B cell (primary cell): ENCODE data around the gene DOP1B. TPM values are rescaled to one million over a fixed set of nuclear protein-coding genes. Genes with fewer than 3 reads are reported as not detected.
"Not testable (repeated sequence)": the region's sequence is repeated elsewhere in the genome, so short reads cannot be mapped to it uniquely, and the experiment has no call there.

Experiments
- ATAC-seq: fragments of 200-7000 bp; cut with Tn5 transposase; one replicate; pipeline ENCODE4 v1.10.0; 2021; ENCODE audit warnings: low read depth, mild to moderate bottlenecking, moderate number of reproducible peaks, moderate library complexity
- CTCF ChIA-PET: fragments of 350-600 bp; sonication (Branson Sonifier 250); formaldehyde crosslinking; loops from one replicate; lab custom pipeline; 2021; ENCODE audit warnings: antibody characterized with exemption, inconsistent platforms; lab: Charles Lee
- POLR2A ChIA-PET: fragments of 350-600 bp; sonication (Branson Sonifier 250); formaldehyde crosslinking; loops from one replicate; lab custom pipeline; 2021; ENCODE audit warnings: antibody characterized with exemption; lab: Charles Lee
- DNase-seq: peaks from one replicate; pipeline ENCODE4 v3.0.0; 2013
- H2AFZ ChIP-seq: 2 replicates; pipeline ENCODE4 v1.6.1; 2012; ENCODE audit warnings: mild to moderate bottlenecking, low read depth, low read length; ENCODE audit not compliant: insufficient read depth, poor library complexity, severe bottlenecking
- H3K27ac ChIP-seq, 2 donors: 1 replicate in 1 of 2; 2 replicates in 1 of 2; pipeline ENCODE4 v1.5.1; 2012 to 2013; ENCODE audit warnings: low read length in 2 of 2, mild to moderate bottlenecking in 2 of 2, moderate library complexity in 1 of 2
- H3K27me3 ChIP-seq, 4 experiments: fragments of 200-600 bp in 1 of 4; sonication (generic) in 1 of 4; replicated peaks in 1 of 4; 1 replicate in 2 of 4; 2 replicates in 2 of 4; pipeline versions ENCODE4 v1.6.1 to v1.7.0; 2013 to 2016; ENCODE audit warnings: low read length in 3 of 4, mild to moderate bottlenecking in 2 of 4, mixed read lengths in 1 of 4, moderate library complexity in 1 of 4; ENCODE audit not compliant: insufficient read depth in 4 of 4, control insufficient read depth in 3 of 4; ENCODE audit errors: control extremely low read depth in 1 of 4
- H3K36me3 ChIP-seq, 2 experiments: replicated peaks in 1 of 2; 1 replicate in 1 of 2; 2 replicates in 1 of 2; pipeline versions ENCODE4 v1.6.1 to v1.7.1; 2013; ENCODE audit warnings: low read length in 1 of 2; ENCODE audit not compliant: insufficient read depth in 2 of 2, control insufficient read depth in 1 of 2; ENCODE audit errors: control extremely low read depth in 1 of 2, extremely low read depth in 1 of 2
- H3K4me1 ChIP-seq, 2 donors: fragments of 200-600 bp in 1 of 2; sonication (generic) in 1 of 2; 1 replicate in 1 of 2; 2 replicates in 1 of 2; pipeline versions ENCODE4 v1.5.1 to v1.6.1; 2013 to 2017; ENCODE audit warnings: low read length in 2 of 2; ENCODE audit not compliant: control insufficient read depth in 2 of 2, insufficient read depth in 2 of 2
- H3K4me2 ChIP-seq: replicated peaks from 2 replicates; pipeline ENCODE3; 2012; ENCODE audit warnings: mild to moderate bottlenecking, low read depth, low read length; ENCODE audit not compliant: poor library complexity, severe bottlenecking
- H3K4me3 ChIP-seq, 5 experiments: fragments of 200-600 bp in 1 of 5; sonication (generic) in 1 of 5; 1 replicate in 3 of 5; 2 replicates in 2 of 5; pipeline versions ENCODE4 v1.5.1 to v1.7.0; 2011 to 2016; ENCODE audit warnings: low read length in 4 of 5, mild to moderate bottlenecking in 4 of 5, low read depth in 2 of 5, control low read depth in 1 of 5, moderate library complexity in 1 of 5; ENCODE audit not compliant: insufficient read depth in 1 of 5; ENCODE audit errors: control extremely low read depth in 1 of 5, extremely low read depth in 1 of 5
- H3K79me2 ChIP-seq: fragments of 200-600 bp; sonication (generic); one replicate; pipeline ENCODE4 v1.6.0; 2016; ENCODE audit warnings: low read length; ENCODE audit not compliant: control insufficient read depth, insufficient read depth
- H3K9ac ChIP-seq: fragments of 200-600 bp; sonication (generic); 2 replicates; pipeline ENCODE4 v1.6.1; 2017; ENCODE audit warnings: mild to moderate bottlenecking, low read length, moderate library complexity
- H3K9me3 ChIP-seq, 3 donors: one replicate each; pipeline versions ENCODE4 v1.6.1 to v1.7.1; 2013; ENCODE audit warnings: low read length in 2 of 3; ENCODE audit not compliant: control insufficient read depth in 2 of 3, insufficient read depth in 1 of 3; ENCODE audit errors: control extremely low read depth in 1 of 3
- H4K20me1 ChIP-seq: 2 replicates; pipeline ENCODE4 v1.6.0; 2012; ENCODE audit warnings: mild to moderate bottlenecking, low read length; ENCODE audit not compliant: insufficient read depth, control insufficient read depth, poor library complexity, severe bottlenecking
- H3K27ac Mint-ChIP-seq: one replicate; pipeline ENCODE4 v1.8.0; 2021; ENCODE audit warnings: mixed read lengths
- H3K27me3 Mint-ChIP-seq: one replicate; pipeline ENCODE4 v1.8.0; 2021; ENCODE audit warnings: mixed read lengths
- H3K4me1 Mint-ChIP-seq: one replicate; pipeline ENCODE4 v1.8.0; 2021; ENCODE audit warnings: mixed read lengths
- H3K4me3 Mint-ChIP-seq: one replicate; pipeline ENCODE4 v1.8.0; 2021; ENCODE audit warnings: mixed read lengths
- H3K9me3 Mint-ChIP-seq: one replicate; pipeline ENCODE4 v1.8.0; 2022; ENCODE audit warnings: mixed read lengths; ENCODE audit not compliant: insufficient read depth
- EZH2 ChIP-seq: IDR thresholded peaks from 2 replicates; pipeline ENCODE4 v1.6.1; 2012; ENCODE audit warnings: borderline replicate concordance, low read depth, mild to moderate bottlenecking, moderate library complexity, low read length; ENCODE audit not compliant: insufficient read depth, poor library complexity, severe bottlenecking
- WGBS: methylation state at CpG from one replicate; pipeline ENCODE4 v1.1.5; 2013; ENCODE audit warnings: missing lambda C conversion rate; ENCODE audit not compliant: insufficient coverage; 5-methylcytosine and 5-hydroxymethylcytosine counted together
- intact Hi-C: fragments of 100-400 bp; cut with micrococcal nuclease; formaldehyde crosslinking; loops from one replicate; pipeline ENCODE4 v1.10.0; 2022
- polyA plus RNA-seq: library from polyadenylated mRNA; depleted of rRNA; stranded (reverse); fragments of >200 nt; gene quantifications from 2 replicates; pipeline ENCODE4 v1.2.3, GENCODE V29; 2012
- total RNA-seq, 2 donors: library from RNA; stranded (reverse); fragments of 120-200 nt in 1 of 2; gene quantifications; 1 replicate in 1 of 2; 2 replicates in 1 of 2; pipeline versions ENCODE4 v1.2.3 to v1.2.4, GENCODE V29; 2013 to 2022
- TF ChIP-seq, protein P1 (sequence below): fragments of 200-600 bp; IDR thresholded peaks from one replicate; pipeline ENCODE4 v1.8.0; 2022; ENCODE audit warnings: antibody characterized with exemption, mild to moderate bottlenecking

Gene DOP1B
- total and polyA plus RNA-seq, 2 donors (not counting 1 experiment from before 2014, with no cell fraction given), result 31.3 to 44.2 TPM

GRCh38 chr21:36135391-36136102 lies 21.1 kb upstream of the DOP1B start:
- DNase-seq, result peak; percentile 74
- intact Hi-C loops, result loop anchor here (1.0 kb wide), 1 partner anchor 21 kb away; the partner anchor contains the start of gene DOP1B
- Histone ChIP-seq H3K4me1 (peaks cover 20 to 27% of the 10 kb centered on the region in 2 donors), H3K36me3 (peaks cover 0 to 3% of the 10 kb centered on the region in 2 experiments), H3K27me3 (peaks cover 0 to 3% (median 0%) of the 10 kb centered on the region in 4 experiments), H4K20me1 (no peaks in the 10 kb centered on the region), H3K79me2 (no peaks in the 10 kb centered on the region), H3K9me3 (no peaks in the 10 kb centered on the region), H3K27ac (peak overlapping the region; percentile 41 to 62), H3K4me2 (peak overlapping the region; percentile 85), H3K9ac (peak overlapping the region; percentile 75), H2AFZ (peak overlapping the region; percentile 78), H3K4me3 (peak overlapping the region; percentile 71 to 89 (median 76))
- H3K4me3 Mint-ChIP-seq, result peak overlapping the region; percentile 90
- no peak for TF ChIP-seq EZH2
- TF ChIP-seq, protein P1, sequence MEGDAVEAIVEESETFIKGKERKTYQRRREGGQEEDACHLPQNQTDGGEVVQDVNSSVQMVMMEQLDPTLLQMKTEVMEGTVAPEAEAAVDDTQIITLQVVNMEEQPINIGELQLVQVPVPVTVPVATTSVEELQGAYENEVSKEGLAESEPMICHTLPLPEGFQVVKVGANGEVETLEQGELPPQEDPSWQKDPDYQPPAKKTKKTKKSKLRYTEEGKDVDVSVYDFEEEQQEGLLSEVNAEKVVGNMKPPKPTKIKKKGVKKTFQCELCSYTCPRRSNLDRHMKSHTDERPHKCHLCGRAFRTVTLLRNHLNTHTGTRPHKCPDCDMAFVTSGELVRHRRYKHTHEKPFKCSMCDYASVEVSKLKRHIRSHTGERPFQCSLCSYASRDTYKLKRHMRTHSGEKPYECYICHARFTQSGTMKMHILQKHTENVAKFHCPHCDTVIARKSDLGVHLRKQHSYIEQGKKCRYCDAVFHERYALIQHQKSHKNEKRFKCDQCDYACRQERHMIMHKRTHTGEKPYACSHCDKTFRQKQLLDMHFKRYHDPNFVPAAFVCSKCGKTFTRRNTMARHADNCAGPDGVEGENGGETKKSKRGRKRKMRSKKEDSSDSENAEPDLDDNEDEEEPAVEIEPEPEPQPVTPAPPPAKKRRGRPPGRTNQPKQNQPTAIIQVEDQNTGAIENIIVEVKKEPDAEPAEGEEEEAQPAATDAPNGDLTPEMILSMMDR, result no peak
- ATAC-seq, result peak; percentile 86
- H3K4me1 Mint-ChIP-seq, result peaks cover 33% of the 10 kb centered on the region
- no peaks in the 10 kb centered on the region for H3K9me3 Mint-ChIP-seq
- WGBS, result under 1% methylated on average over 54 of the region's 60 CpGs
- H3K27ac Mint-ChIP-seq, result peak overlapping the region; percentile 90
- H3K27me3 Mint-ChIP-seq, result no peaks in the 10 kb centered on the region
- CTCF ChIA-PET, result interaction anchor here (0.6 to 2.1 kb wide), 8 partner anchors 8 to 128 kb away, joined by 3 to 13 read pairs (median 4); no protein-coding TSS in a partner anchor
- POLR2A ChIA-PET, result interaction anchor here (0.5 to 1.9 kb wide), 9 partner anchors 10 to 269 kb away, joined by 3 to 11 read pairs (median 3); partner anchors contain the start of genes MORC3 and SETD4

- not testable (repeated sequence) for DNase-seq, H3K9ac ChIP-seq, H4K20me1 ChIP-seq, H3K4me3 ChIP-seq, H2AFZ ChIP-seq, H3K36me3 ChIP-seq, H3K4me3 Mint-ChIP-seq, H3K27me3 ChIP-seq, H3K9me3 Mint-ChIP-seq, H3K79me2 ChIP-seq, ATAC-seq, H3K27ac Mint-ChIP-seq, H3K4me2 ChIP-seq, H3K27me3 Mint-ChIP-seq, H3K9me3 ChIP-seq, H3K27ac ChIP-seq
- POLR2A ChIA-PET, result interaction anchor here (0.7 to 0.8 kb wide), 2 partner anchors 104 to 290 kb away, joined by 3 to 9 read pairs; no protein-coding TSS in a partner anchor
- H3K4me1 Mint-ChIP-seq, result peaks cover 26% of the 10 kb centered on the region
- CTCF ChIA-PET, result interaction anchor here (0.6 to 6.5 kb wide), 8 partner anchors 12 to 491 kb away, joined by 3 to 64 read pairs (median 7); no protein-coding TSS in a partner anchor
- peaks cover 14 to 24% of the 10 kb centered on the region in 2 donors for H3K4me1 ChIP-seq
- intact Hi-C loops, result loop anchor here (5.0 kb wide), 1 partner anchor 248 kb away; the partner anchor contains the start of gene CHAF1B
- 96% methylated on average over 10 of the region's 13 CpGs for WGBS
Measured at GRCh38 chr21:36139791-36140190, 16.8 kb upstream of the DOP1B start.
